HG03108 (cell line): ENCODE results near the gene SRGN.
A peak's percentile ranks its signal among the peaks of the same experiment; 100 is the strongest.
"Not testable (repeated sequence)": the region's sequence is repeated elsewhere in the genome, so short reads cannot be mapped to it uniquely, and the experiment has no call there.

Source experiments
- ATAC-seq: cut with Tn5 transposase; IDR thresholded peaks from one replicate; pipeline ENCODE4 v1.9.1; 2021; ENCODE audit warnings: moderate library complexity; ENCODE audit not compliant: unreplicated experiment

Gene SRGN

GRCh38 chr10:69087590-69088470 lies at the start of gene SRGN:
Gene SRGN (plus strand): TSS chr10:69088103. CDS start chr10:69088158, 55 bp downstream.
- ATAC-seq, result peak; percentile 62

- ATAC-seq, result not testable (repeated sequence)
Observed at GRCh38 chr10:69040904-69041303, 47.0 kb upstream of the SRGN start.

- ATAC-seq, result no peak
Observed at GRCh38 chr10:69042417-69042816, 45.5 kb upstream of the SRGN start.

- ATAC-seq, result no peak
Observed at GRCh38 chr10:69042838-69043237, 45.1 kb upstream of the SRGN start.

GRCh38 chr10:69043931-69044531 lies 43.9 kb upstream of the SRGN start:
- peak; percentile 52 for ATAC-seq

GRCh38 chr10:69044546-69044945 lies 43.4 kb upstream of the SRGN start:
- ATAC-seq, result peak; percentile 1

GRCh38 chr10:69045441-69046300 lies 42.2 kb upstream of the SRGN start:
- peak; percentile 48 for ATAC-seq

GRCh38 chr10:69047111-69047832 lies 40.6 kb upstream of the SRGN start:
- no peak for ATAC-seq

- ATAC-seq, result no peak
Observed at GRCh38 chr10:69048103-69048502, 39.8 kb upstream of the SRGN start.

GRCh38 chr10:69049566-69049961 lies 38.3 kb upstream of the SRGN start:
- no peak for ATAC-seq

GRCh38 chr10:69051303-69051702 lies 36.6 kb upstream of the SRGN start:
- peak; percentile 46 for ATAC-seq

GRCh38 chr10:69051710-69052487 lies 36.0 kb upstream of the SRGN start:
- ATAC-seq, result no peak

- ATAC-seq, result no peak
Observed at GRCh38 chr10:69052736-69053135, 35.2 kb upstream of the SRGN start.

- no peak for ATAC-seq
Observed at GRCh38 chr10:69055241-69055640, 32.7 kb upstream of the SRGN start.

- peak; percentile 46 for ATAC-seq
Observed at GRCh38 chr10:69056129-69056528, 31.8 kb upstream of the SRGN start.

- no peak for ATAC-seq
Observed at GRCh38 chr10:69056536-69057260, 31.2 kb upstream of the SRGN start.

GRCh38 chr10:69057261-69057950 lies 30.5 kb upstream of the SRGN start:
- ATAC-seq, result no peak

GRCh38 chr10:69057951-69058297 lies 30.0 kb upstream of the SRGN start:
- no peak for ATAC-seq
